ENCODE data around the gene NFIB. TPM values are rescaled to one million over a fixed set of nuclear protein-coding genes. Genes with fewer than 3 reads are reported as not detected.

NFIB gene
- total RNA-seq, 2 experiments from 2014 or later: 13.7 to 25.1 TPM

DNA sequence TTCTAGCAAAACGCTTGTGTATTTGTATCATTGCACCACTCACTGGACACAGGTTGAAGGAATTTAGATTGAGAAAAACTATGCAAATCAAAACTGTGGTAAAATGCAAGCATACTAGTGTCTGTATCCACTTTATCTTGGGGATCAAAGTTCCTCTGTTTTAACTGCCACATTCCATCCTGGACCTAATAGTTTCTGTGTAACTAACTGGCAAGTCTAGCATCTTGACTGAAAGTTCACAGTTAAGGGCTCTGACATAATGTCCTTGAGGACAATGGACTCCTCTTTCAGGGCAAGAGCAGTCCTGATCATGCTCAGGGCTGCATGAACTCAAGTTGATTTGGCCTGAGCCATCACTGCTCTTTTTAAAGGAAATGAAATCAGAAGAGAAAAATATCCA lies 30.7 kb downstream of the NFIB start:
- ChIA-PET POLR2A (interaction anchor here (1.2 kb wide), 1 partner anchor 9 kb away, joined by 3 read pairs; no protein-coding TSS in a partner anchor), CTCF (ENCODE audit: unreplicated experiment) (no interaction called here)
- no peaks in the 10 kb centered on the region for H3K36me3 ChIP-seq (ENCODE audit: insufficient read depth, low read length)
- H3K79me2 ChIP-seq (ENCODE audit: insufficient read depth, low read depth, low read length): peaks cover 12% of the 10 kb centered on the region; the same call in 1 of the 2 replicates
- peaks cover 6% of the 10 kb centered on the region for H3K4me1 ChIP-seq (ENCODE audit: insufficient read depth, low read length, poor library complexity, severe bottlenecking)
- no peaks in the 10 kb centered on the region for H4K20me1 ChIP-seq (ENCODE audit: insufficient read depth, low read length)
- DNase-seq (ENCODE audit: low spot score): no peak
- no TSS peak for BruUV-seq (replicated peaks)
- TF ChIP-seq, protein P1, sequence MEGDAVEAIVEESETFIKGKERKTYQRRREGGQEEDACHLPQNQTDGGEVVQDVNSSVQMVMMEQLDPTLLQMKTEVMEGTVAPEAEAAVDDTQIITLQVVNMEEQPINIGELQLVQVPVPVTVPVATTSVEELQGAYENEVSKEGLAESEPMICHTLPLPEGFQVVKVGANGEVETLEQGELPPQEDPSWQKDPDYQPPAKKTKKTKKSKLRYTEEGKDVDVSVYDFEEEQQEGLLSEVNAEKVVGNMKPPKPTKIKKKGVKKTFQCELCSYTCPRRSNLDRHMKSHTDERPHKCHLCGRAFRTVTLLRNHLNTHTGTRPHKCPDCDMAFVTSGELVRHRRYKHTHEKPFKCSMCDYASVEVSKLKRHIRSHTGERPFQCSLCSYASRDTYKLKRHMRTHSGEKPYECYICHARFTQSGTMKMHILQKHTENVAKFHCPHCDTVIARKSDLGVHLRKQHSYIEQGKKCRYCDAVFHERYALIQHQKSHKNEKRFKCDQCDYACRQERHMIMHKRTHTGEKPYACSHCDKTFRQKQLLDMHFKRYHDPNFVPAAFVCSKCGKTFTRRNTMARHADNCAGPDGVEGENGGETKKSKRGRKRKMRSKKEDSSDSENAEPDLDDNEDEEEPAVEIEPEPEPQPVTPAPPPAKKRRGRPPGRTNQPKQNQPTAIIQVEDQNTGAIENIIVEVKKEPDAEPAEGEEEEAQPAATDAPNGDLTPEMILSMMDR (conservative IDR thresholded peaks at IDR 0.05; ENCODE audit: low read length): no peak
- no peak for TF ChIP-seq EZH2phosphoT487 (IDR thresholded peaks at IDR 0.05; ENCODE audit: borderline replicate concordance, low read depth, low read length)
- no peaks in the 10 kb centered on the region; the same call in 1 of the 2 replicates for H3K9me3 ChIP-seq (ENCODE audit: low read length)
- intact Hi-C loops (cut with micrococcal nuclease; ENCODE audit: unreplicated experiment): no loop called here
- no peak overlapping the region for H2AFZ ChIP-seq (ENCODE audit: low read length)
- H3K4me2 ChIP-seq (ENCODE audit: low read length): no peak overlapping the region
- H3K27ac ChIP-seq (ENCODE audit: low read depth, low read length, poor library complexity, severe bottlenecking): no peak overlapping the region
- H3K4me3 ChIP-seq (ENCODE audit: low read depth, low read length, poor library complexity, severe bottlenecking): no peak overlapping the region
- H3K9me2 ChIP-seq (ENCODE audit: insufficient read depth, low read length): no peaks in the 10 kb centered on the region

DNA sequence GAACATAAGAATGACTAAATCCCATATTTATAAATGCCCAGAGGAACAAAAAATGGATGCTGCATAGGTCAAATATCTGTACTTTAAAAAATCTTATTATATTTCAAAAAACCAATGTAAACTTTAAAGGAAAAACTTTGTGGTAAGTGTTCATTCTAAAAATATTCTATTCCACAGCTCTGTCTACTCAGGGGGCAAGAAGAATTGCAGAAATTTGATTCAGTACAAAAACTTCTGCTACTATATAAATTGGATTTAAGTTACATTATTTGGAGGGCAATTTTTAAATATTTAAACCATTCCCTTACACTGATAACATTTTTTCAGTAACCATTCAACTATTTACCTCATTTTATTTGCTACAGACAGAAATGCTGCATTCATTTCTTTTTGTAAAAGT lies 32.1 kb downstream of the NFIB start:
- intact Hi-C loops (cut with micrococcal nuclease; ENCODE audit: unreplicated experiment): no loop called here
- H4K20me1 ChIP-seq (ENCODE audit: insufficient read depth, low read length): no peaks in the 10 kb centered on the region
- H3K4me2 ChIP-seq (ENCODE audit: low read length): no peak overlapping the region; the same call in 1 of the 2 replicates
- no TSS peak for BruUV-seq (replicated peaks)
- H3K9me2 ChIP-seq (ENCODE audit: insufficient read depth, low read length): no peaks in the 10 kb centered on the region
- H3K4me3 ChIP-seq (ENCODE audit: low read depth, low read length, poor library complexity, severe bottlenecking): no peak overlapping the region
- no peak for DNase-seq (ENCODE audit: low spot score)
- H2AFZ ChIP-seq (ENCODE audit: low read length): no peak overlapping the region
- no peaks in the 10 kb centered on the region for H3K36me3 ChIP-seq (ENCODE audit: insufficient read depth, low read length)
- ChIA-PET POLR2A (no interaction called here), CTCF (ENCODE audit: unreplicated experiment) (no interaction called here)
- TF ChIP-seq EZH2phosphoT487 (IDR thresholded peaks at IDR 0.05; ENCODE audit: borderline replicate concordance, low read depth, low read length): no peak
- TF ChIP-seq, protein P1 (conservative IDR thresholded peaks at IDR 0.05; ENCODE audit: low read length): no peak
- 0 out of 2 replicates have a peak, but pooled peaks cover 12% of the 10 kb centered on the region for H3K79me2 ChIP-seq (ENCODE audit: insufficient read depth, low read depth, low read length)
- H3K4me1 ChIP-seq (ENCODE audit: insufficient read depth, low read length, poor library complexity, severe bottlenecking): peaks cover 9% of the 10 kb centered on the region
- H3K27ac ChIP-seq (ENCODE audit: low read depth, low read length, poor library complexity, severe bottlenecking): no peak overlapping the region
- H3K9me3 ChIP-seq (ENCODE audit: low read length): no peaks in the 10 kb centered on the region

DNA sequence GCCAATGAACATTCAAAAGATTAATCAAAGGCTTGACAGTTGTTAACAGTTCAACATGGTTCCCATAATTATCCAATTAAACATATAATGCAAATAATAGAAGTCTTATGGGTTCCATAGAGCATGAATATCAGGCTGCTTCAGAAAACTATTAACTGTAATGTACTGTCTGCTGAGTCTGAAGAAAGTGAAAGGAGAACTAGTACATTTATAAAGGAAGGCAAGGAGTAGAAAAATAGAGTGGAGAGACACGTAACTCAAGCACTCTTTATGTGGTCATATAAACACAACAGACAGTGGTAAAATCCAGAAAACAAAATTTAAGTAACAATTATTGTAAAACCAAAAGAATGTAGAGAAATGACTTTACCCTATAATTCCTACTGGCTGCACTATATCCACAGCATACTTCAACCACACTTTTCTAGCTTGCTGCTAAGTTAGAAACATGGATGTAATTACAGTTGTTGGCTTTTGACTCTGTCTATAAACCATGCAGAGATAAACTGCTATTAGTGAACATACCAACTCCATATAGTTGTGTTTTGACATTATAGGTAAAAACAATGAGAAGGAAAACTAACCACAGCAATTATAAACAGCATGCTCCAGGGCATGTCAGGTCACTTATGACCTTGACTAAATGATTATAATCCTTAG lies 32.7 kb downstream of the NFIB start:
- no TSS peak for BruUV-seq (replicated peaks)
- H3K79me2 ChIP-seq (ENCODE audit: insufficient read depth, low read depth, low read length): 0 out of 2 replicates have a peak, but pooled peaks cover 12% of the 10 kb centered on the region

More for the DNA sequence above, 32.7 kb downstream of the NFIB start:
- H3K27ac ChIP-seq (ENCODE audit: low read depth, low read length, poor library complexity, severe bottlenecking): no peak overlapping the region
- no peak for TF ChIP-seq EZH2phosphoT487 (IDR thresholded peaks at IDR 0.05; ENCODE audit: borderline replicate concordance, low read depth, low read length)
- TF ChIP-seq, protein P1 (conservative IDR thresholded peaks at IDR 0.05; ENCODE audit: low read length): no peak
- H3K4me2 ChIP-seq (ENCODE audit: low read length): peak overlapping the region; percentile 20; the same call in 1 of the 2 replicates
- peaks cover 13% of the 10 kb centered on the region for H3K4me1 ChIP-seq (ENCODE audit: insufficient read depth, low read length, poor library complexity, severe bottlenecking)
- H3K9me2 ChIP-seq (ENCODE audit: insufficient read depth, low read length): no peaks in the 10 kb centered on the region
- ChIA-PET POLR2A (no interaction called here), CTCF (ENCODE audit: unreplicated experiment) (no interaction called here)
- no peaks in the 10 kb centered on the region for H3K9me3 ChIP-seq (ENCODE audit: low read length)
- intact Hi-C loops (cut with micrococcal nuclease; ENCODE audit: unreplicated experiment): no loop called here
- DNase-seq (ENCODE audit: low spot score): no peak
- H3K36me3 ChIP-seq (ENCODE audit: insufficient read depth, low read length): no peaks in the 10 kb centered on the region
- no peak overlapping the region for H3K4me3 ChIP-seq (ENCODE audit: low read depth, low read length, poor library complexity, severe bottlenecking)
- H2AFZ ChIP-seq (ENCODE audit: low read length): no peak overlapping the region
- H4K20me1 ChIP-seq (ENCODE audit: insufficient read depth, low read length): no peaks in the 10 kb centered on the region
